ENCODE results near the gene HIF3A. TPM values are rescaled to one million over a fixed set of nuclear protein-coding genes. Genes with fewer than 3 reads are reported as not detected.

HIF3A gene
- total RNA-seq, 4 donors from 2014 or later = 49.1 to 88.3 (median 66.0) TPM

DNA sequence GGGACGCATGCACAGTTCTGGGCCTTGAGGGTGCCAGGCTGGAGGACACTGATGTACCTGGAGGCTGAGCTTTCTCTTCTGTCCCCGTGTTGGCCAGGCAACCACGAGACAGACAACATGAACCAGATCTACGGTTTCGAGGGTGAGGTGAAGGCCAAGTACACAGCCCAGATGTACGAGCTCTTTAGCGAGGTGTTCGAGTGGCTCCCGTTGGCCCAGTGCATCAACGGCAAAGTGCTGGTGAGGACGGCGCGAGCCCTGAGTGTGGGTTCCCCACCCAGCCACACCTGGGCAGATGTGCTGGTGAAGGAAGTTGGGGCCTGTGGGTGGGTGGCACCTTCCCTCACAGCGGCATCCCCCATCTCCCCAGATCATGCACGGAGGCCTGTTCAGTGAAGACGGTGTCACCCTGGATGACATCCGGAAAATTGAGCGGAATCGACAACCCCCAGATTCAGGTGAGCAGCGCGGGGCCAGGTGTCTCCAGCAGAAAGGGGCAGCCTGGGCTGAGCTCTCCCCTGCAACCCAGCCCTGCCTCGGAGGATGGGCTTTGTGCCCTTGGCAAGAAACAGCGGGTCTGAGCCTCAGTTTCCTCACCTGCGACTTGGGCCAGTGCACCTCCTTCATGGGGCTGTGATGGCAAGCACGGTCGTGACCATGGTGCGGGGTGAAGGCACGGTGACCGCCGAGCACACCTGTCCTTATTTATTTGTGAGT is 90.3 kb downstream of the HIF3A start:
- H3K36me3 ChIP-seq = peaks cover 46 to 67% of the 10 kb centered on the region in 2 donors
- H3K4me1 ChIP-seq = no peaks in the 10 kb centered on the region
- 91 to 96% methylated on average over 14 to 18 of the region's 30 CpGs for WGBS, 2 donors
- no peak overlapping the region for H3K27ac ChIP-seq
- no peak for DNase-seq
- no peaks in the 10 kb centered on the region for H3K9me3 ChIP-seq
- no peak overlapping the region for H3K4me3 ChIP-seq (replicated peaks in 1 of 3)
- TF ChIP-seq POLR2A (IDR thresholded peaks at IDR 0.05) (no peak), CTCF (IDR thresholded peaks at IDR 0.05) (no peak)
- no peaks in the 10 kb centered on the region for H3K27me3 ChIP-seq
- intact Hi-C loops (cut with DNase I) = no loop called here

GRCh38 chr19:46387713-46388130 is 90.9 kb downstream of the HIF3A start:
- H3K4me3 ChIP-seq (replicated peaks in 1 of 3) = no peak overlapping the region
- 95 to 98% methylated on average over 8 to 10 of the region's 10 CpGs for WGBS, 2 donors
- intact Hi-C loops (cut with DNase I) = no loop called here
- no peaks in the 10 kb centered on the region for H3K4me1 ChIP-seq
- H3K27ac ChIP-seq = no peak overlapping the region
- H3K9me3 ChIP-seq = no peaks in the 10 kb centered on the region
- TF ChIP-seq POLR2A (IDR thresholded peaks at IDR 0.05) = no peak
- no peak for TF ChIP-seq CTCF (IDR thresholded peaks at IDR 0.05)
- no peaks in the 10 kb centered on the region for H3K27me3 ChIP-seq
- peaks cover 46 to 67% of the 10 kb centered on the region in 2 donors for H3K36me3 ChIP-seq
- DNase-seq = no peak

- 91 to 93% methylated on average over 16 to 25 of the region's 25 CpGs for WGBS, 2 donors
- no peak overlapping the region for H3K27ac ChIP-seq
- H3K9me3 ChIP-seq = no peaks in the 10 kb centered on the region
- no peak overlapping the region for H3K4me3 ChIP-seq (replicated peaks in 1 of 3)
- H3K36me3 ChIP-seq = peaks cover 46 to 59% of the 10 kb centered on the region in 2 donors
- no peaks in the 10 kb centered on the region for H3K27me3 ChIP-seq
- no peak for DNase-seq
- H3K4me1 ChIP-seq = no peaks in the 10 kb centered on the region
- intact Hi-C loops (cut with DNase I) = no loop called here
- TF ChIP-seq POLR2A (IDR thresholded peaks at IDR 0.05) = no peak
- no peak for TF ChIP-seq CTCF (IDR thresholded peaks at IDR 0.05)
Observed at GRCh38 chr19:46388311-46389095, 91.7 kb downstream of the HIF3A start.

- 95 to 97% methylated on average over 6 to 15 of the region's 16 CpGs for WGBS, 2 donors
- peaks cover 34 to 44% of the 10 kb centered on the region in 2 donors for H3K36me3 ChIP-seq
Observed at GRCh38 chr19:46390121-46390858, 93.4 kb downstream of the HIF3A start.

More at GRCh38 chr19:46390121-46390858, 93.4 kb downstream of the HIF3A start:
- intact Hi-C loops (cut with DNase I) = loop anchor here (10.0 kb wide), 1 partner anchor 105 kb away; no protein-coding TSS in a partner anchor
- no peak for DNase-seq
- TF ChIP-seq POLR2A (IDR thresholded peaks at IDR 0.05) (no peak), CTCF (IDR thresholded peaks at IDR 0.05) (no peak)
- Histone ChIP-seq H3K4me1 (no peaks in the 10 kb centered on the region), H3K4me3 (replicated peaks in 1 of 3) (no peak overlapping the region), H3K27me3 (no peaks in the 10 kb centered on the region), H3K9me3 (no peaks in the 10 kb centered on the region), H3K27ac (no peak overlapping the region)

Measured in thyroid gland (tissue), 4 donors.